ENCODE measurements around the gene BCL7B.

- TF ChIP-seq YY1 (IDR thresholded peaks at IDR 0.05; ENCODE audit: insufficient read depth, insufficient read length) (no peak), SUZ12 (IDR thresholded peaks at IDR 0.05; ENCODE audit: extremely low read depth, insufficient read depth, insufficient read length) (no peak)
Measured at GRCh38 chr7:73530800-73531199, 26.7 kb downstream of the BCL7B start.
